H1 (cell line): ENCODE measurements around the gene BSN. TPM values are rescaled to one million over a fixed set of nuclear protein-coding genes. Genes with fewer than 3 reads are reported as not detected.

Source experiments
- CTCF ChIA-PET: fragments of 300-600 bp; sonication (Branson Sonifier 250); formaldehyde crosslinking; loops from one replicate; lab custom pipeline; 2021; ENCODE audit not compliant: partially characterized antibody; lab: Charles Lee
- POLR2A ChIA-PET: fragments of 300-600 bp; sonication (Branson Sonifier 250); formaldehyde crosslinking; loops from one replicate; lab custom pipeline; 2021; ENCODE audit warnings: inconsistent platforms; ENCODE audit not compliant: partially characterized antibody; lab: Charles Lee
- DNase-seq, 2 experiments: peaks; one replicate each; pipeline versions ENCODE4 v3.0.0 to v3.0.0-alpha.2; 2010 to 2022; ENCODE audit warnings: low spot score in 2 of 2, low read depth in 1 of 2, mixed read lengths in 1 of 2
- FAIRE-seq: peaks from 2 replicates; lab custom pipeline; 2011; peaks lifted over from hg19 to GRCh38; lab: Jason Lieb, UNC
- H2AFZ ChIP-seq: 2 replicates; pipeline ENCODE4 v1.8.1; 2012; ENCODE audit warnings: low read length, inconsistent platforms
- H2AK5ac ChIP-seq: 2 replicates; pipeline ENCODE4 v1.6.1; 2013; ENCODE audit warnings: low read depth, low read length
- H2BK120ac ChIP-seq: replicated peaks from 2 replicates; pipeline ENCODE3; 2013; ENCODE audit warnings: low read depth, low read length, inconsistent platforms
- H2BK12ac ChIP-seq: 2 replicates; pipeline ENCODE4 v1.6.1; 2013; ENCODE audit warnings: low read depth, low read length
- H2BK15ac ChIP-seq: 2 replicates; pipeline ENCODE4 v1.6.1; 2013; ENCODE audit warnings: low read length
- H2BK20ac ChIP-seq: 2 replicates; pipeline ENCODE4 v1.6.1; 2013; ENCODE audit warnings: low read length
- H2BK5ac ChIP-seq: 2 replicates; pipeline ENCODE4 v1.6.1; 2013; ENCODE audit warnings: low read depth, low read length
- H3K14ac ChIP-seq: 2 replicates; pipeline ENCODE4 v1.6.1; 2013; ENCODE audit warnings: inconsistent platforms; ENCODE audit not compliant: insufficient read length
- H3K18ac ChIP-seq: 2 replicates; pipeline ENCODE4 v1.6.1; 2013; ENCODE audit warnings: low read length; ENCODE audit errors: extremely low read depth
- H3K23ac ChIP-seq: 2 replicates; pipeline ENCODE4 v1.6.1; 2013; ENCODE audit warnings: inconsistent platforms; ENCODE audit not compliant: insufficient read length
- H3K23me2 ChIP-seq: 2 replicates; pipeline ENCODE4 v1.6.1; 2013; ENCODE audit warnings: low read depth, low read length
- H3K27ac ChIP-seq: 2 replicates; pipeline ENCODE4 v1.6.1; 2011; ENCODE audit warnings: low read depth, low read length, inconsistent platforms
- H3K27me3 ChIP-seq, 4 experiments: replicated peaks in 1 of 4; 1 replicate in 1 of 4; 2 replicates in 3 of 4; pipeline versions ENCODE4 v1.6.1 to v1.8.1; 2011 to 2013; ENCODE audit warnings: low read length in 3 of 4, mild to moderate bottlenecking in 3 of 4, inconsistent platforms in 2 of 4, mixed read lengths in 2 of 4, moderate library complexity in 1 of 4; ENCODE audit not compliant: control insufficient read depth in 3 of 4, insufficient read depth in 3 of 4; ENCODE audit errors: extremely low read depth in 1 of 4
- H3K36me3 ChIP-seq, 4 experiments: 2 replicates each; pipeline versions ENCODE4 v1.6.1 to v1.8.1; 2011 to 2013; ENCODE audit warnings: mild to moderate bottlenecking in 4 of 4, low read length in 3 of 4, moderate library complexity in 2 of 4, control low read depth in 1 of 4, inconsistent platforms in 1 of 4; ENCODE audit not compliant: insufficient read depth in 4 of 4, control insufficient read depth in 2 of 4
- H3K4ac ChIP-seq: replicated peaks from 2 replicates; pipeline ENCODE3; 2013; ENCODE audit warnings: low read length, low read depth, mixed read lengths, inconsistent platforms; ENCODE audit not compliant: insufficient read length
- H3K4me1 ChIP-seq, 4 experiments: replicated peaks in 1 of 4; 1 replicate in 1 of 4; 2 replicates in 3 of 4; pipeline versions ENCODE4 v1.6.1 to v1.8.1; 2011 to 2013; ENCODE audit warnings: low read length in 3 of 4, inconsistent platforms in 2 of 4, mixed read lengths in 1 of 4; ENCODE audit not compliant: insufficient read depth in 4 of 4, control insufficient read depth in 3 of 4
- H3K4me2 ChIP-seq, 2 experiments: 2 replicates each; pipeline versions ENCODE4 v1.6.1 to v1.8.1; 2011 to 2013; ENCODE audit warnings: low read depth in 2 of 2, low read length in 2 of 2, control low read depth in 1 of 2, inconsistent platforms in 1 of 2, mild to moderate bottlenecking in 1 of 2; ENCODE audit not compliant: insufficient read depth in 1 of 2
- H3K4me3 ChIP-seq, 4 experiments: fragments of 200-600, 300-600 bp in 1 of 4; sonication (generic), shearing (Covaris generic), sonication (Bioruptor Twin) in 1 of 4; 2 replicates each; pipeline versions ENCODE4 v1.5.1 to v1.8.1; 2011 to 2016; ENCODE audit warnings: low read length in 4 of 4, low read depth in 3 of 4, control low read depth in 2 of 4, inconsistent platforms in 2 of 4, mild to moderate bottlenecking in 2 of 4, mixed read lengths in 1 of 4, moderate library complexity in 1 of 4; ENCODE audit not compliant: insufficient read depth in 2 of 4; ENCODE audit errors: extremely low read depth in 1 of 4
- H3K56ac ChIP-seq: replicated peaks from 2 replicates; pipeline ENCODE3; 2013; ENCODE audit warnings: low read depth, mild to moderate bottlenecking, mixed read lengths, low read length, inconsistent platforms; ENCODE audit not compliant: insufficient read length
- H3K79me1 ChIP-seq: 2 replicates; pipeline ENCODE4 v1.6.1; 2013; ENCODE audit warnings: low read depth, low read length, control low read depth
- H3K79me2 ChIP-seq, 2 experiments: 2 replicates each; pipeline versions ENCODE4 v1.6.1 to v1.8.1; 2012 to 2013; ENCODE audit warnings: low read length in 2 of 2, mild to moderate bottlenecking in 2 of 2, inconsistent platforms in 1 of 2; ENCODE audit not compliant: insufficient read depth in 2 of 2, control insufficient read depth in 1 of 2
- H3K9ac ChIP-seq, 4 experiments: replicated peaks in 1 of 4; 1 replicate in 1 of 4; 2 replicates in 3 of 4; pipeline versions ENCODE4 v1.6.1 to v1.8.1; 2011 to 2013; ENCODE audit warnings: low read depth in 3 of 4, low read length in 3 of 4, control low read depth in 2 of 4, mild to moderate bottlenecking in 2 of 4, moderate library complexity in 2 of 4, inconsistent platforms in 1 of 4; ENCODE audit errors: extremely low read depth in 1 of 4
- H3K9me3 ChIP-seq, 2 experiments: 2 replicates each; pipeline versions ENCODE4 v1.6.1 to v1.8.1; 2012 to 2013; ENCODE audit warnings: mild to moderate bottlenecking in 2 of 2, moderate library complexity in 2 of 2, control low read depth in 1 of 2, inconsistent platforms in 1 of 2, low read depth in 1 of 2, low read length in 1 of 2, mixed read lengths in 1 of 2; ENCODE audit not compliant: insufficient read depth in 2 of 2
- H4K20me1 ChIP-seq, 2 experiments: replicated peaks in 1 of 2; 2 replicates each; pipeline versions ENCODE3 to v1.8.1; 2011 to 2013; ENCODE audit warnings: inconsistent platforms in 2 of 2, low read length in 2 of 2, mild to moderate bottlenecking in 1 of 2; ENCODE audit not compliant: insufficient read depth in 2 of 2, control insufficient read depth in 1 of 2
- H4K5ac ChIP-seq: 2 replicates; pipeline ENCODE4 v1.6.1; 2013; ENCODE audit warnings: low read length, low read depth, mixed read lengths, inconsistent platforms; ENCODE audit not compliant: insufficient read length
- H4K8ac ChIP-seq: 2 replicates; pipeline ENCODE4 v1.8.0; 2013; ENCODE audit warnings: mild to moderate bottlenecking, moderate library complexity, low read length, inconsistent platforms; ENCODE audit not compliant: insufficient read depth; ENCODE audit errors: extremely low read depth
- H4K91ac ChIP-seq: replicated peaks from 2 replicates; pipeline ENCODE3; 2013; ENCODE audit warnings: low read length, mixed read lengths, inconsistent platforms; ENCODE audit not compliant: insufficient read length
- CREB1 ChIP-seq: IDR thresholded peaks from 2 replicates; pipeline ENCODE4 v1.6.1; 2012; ENCODE audit warnings: inconsistent platforms
- EZH2 ChIP-seq: fragments of 200-600 bp; sonication (generic); IDR thresholded peaks from 2 replicates; pipeline ENCODE4 v1.7.1; 2012; ENCODE audit warnings: low read depth, mild to moderate bottlenecking, moderate library complexity, low read length, inconsistent platforms; ENCODE audit not compliant: severe bottlenecking
- GABPA ChIP-seq: IDR thresholded peaks from 2 replicates; pipeline ENCODE4 v1.6.1; 2011; ENCODE audit warnings: mild to moderate bottlenecking, low read length, moderate library complexity, borderline replicate concordance; ENCODE audit not compliant: insufficient read depth
- KDM5A ChIP-seq: fragments of 200-600 bp; IDR thresholded peaks from 2 replicates; pipeline ENCODE4 v1.7.1; 2012; ENCODE audit warnings: mild to moderate bottlenecking, low read length, inconsistent platforms, mixed read lengths
- MAX ChIP-seq: IDR thresholded peaks from 2 replicates; pipeline ENCODE4 v1.6.1; 2012; ENCODE audit warnings: inconsistent platforms
- POLR2AphosphoS5 ChIP-seq: IDR thresholded peaks from 2 replicates; pipeline ENCODE4 v1.6.1; 2011; ENCODE audit warnings: low read depth, low read length
- RXRA ChIP-seq: IDR thresholded peaks from 2 replicates; pipeline ENCODE4 v1.6.1; 2011; ENCODE audit warnings: low read depth, mild to moderate bottlenecking, low read length, moderate library complexity; ENCODE audit not compliant: insufficient read depth
- SP2 ChIP-seq: IDR thresholded peaks from 2 replicates; pipeline ENCODE4 v1.6.1; 2012; ENCODE audit warnings: mild to moderate bottlenecking, low read length, inconsistent platforms
- TAF7 ChIP-seq: optimal IDR thresholded peaks from 2 replicates; pipeline ENCODE3; 2011; ENCODE audit warnings: low read depth, mild to moderate bottlenecking, inconsistent platforms, low read length, moderate library complexity, borderline replicate concordance
- ZNF274 ChIP-seq: IDR thresholded peaks from 2 replicates; pipeline ENCODE4 v1.7.0; 2012; ENCODE audit warnings: low read length, borderline replicate concordance; ENCODE audit errors: extremely low read depth
- WGBS, 2 experiments: shearing (Covaris generic) in 1 of 2; methylation state at CpG; one replicate each; pipeline versions ENCODE4 v1.1.6 to v1.1.7; 2013 to 2015; ENCODE audit warnings: low lambda C conversion rate in 2 of 2, mixed read lengths in 2 of 2, inconsistent platforms in 1 of 2, low coverage in 1 of 2, missing lambda C conversion rate in 1 of 2; ENCODE audit not compliant: insufficient replicate concordance in 2 of 2, insufficient coverage in 1 of 2, insufficient read length in 1 of 2; ENCODE audit errors: extremely low coverage in 1 of 2, missing lambda C conversion rate in 1 of 2; 5-methylcytosine and 5-hydroxymethylcytosine counted together
- polyA plus RNA-seq, 7 experiments: library from polyadenylated mRNA; depleted of rRNA in 3 of 7; stranded (reverse) in 5 of 7; unstranded in 2 of 7; fragments of >200 nt in 5 of 7; fragments of 200-250 nt in 2 of 7; gene quantifications; 1 replicate in 5 of 7; 2 replicates in 1 of 7; 4 replicates in 1 of 7; pipeline versions ENCODE4 v1.2.1 to v1.2.3, GENCODE V29; 2011 to 2013; ENCODE audit warnings: missing spikeins in 2 of 7, mixed read lengths in 2 of 7
- total RNA-seq: library from RNA; stranded (reverse); fragmentation: NEBNext Ultra II Directional; extraction: Animal tissue kit (Norgen Biotek cat#: 25700); gene quantifications from 2 replicates; pipeline ENCODE4 v1.2.1, GENCODE V29; 2021

Gene BSN
- total and polyA plus RNA-seq, 2 of the 8 experiments (the other 6 are each of a cell fraction or from before 2014, with no cell fraction given) = 0.60 to 3.0 TPM

- Histone ChIP-seq H3K36me3 (peaks cover 0 to 5% (median 4%) of the 10 kb centered on the region in 4 experiments; a peak in 3 of 8 replicates), H3K4me2 (no peak overlapping the region), H3K18ac (no peak overlapping the region), H3K27ac (no peak overlapping the region), H3K9ac (no peak overlapping the region), H4K91ac (no peak overlapping the region), H3K4me1 (peaks cover 0 to 9% (median 5%) of the 10 kb centered on the region in 4 experiments; a peak in 5 of 7 replicates), H3K79me1 (no peaks in the 10 kb centered on the region), H3K23me2 (no peaks in the 10 kb centered on the region), H3K27me3 (no peaks in the 10 kb centered on the region), H2BK20ac (no peak overlapping the region), H2AFZ (no peak overlapping the region), H3K23ac (no peak overlapping the region), H4K8ac (no peak overlapping the region), H3K79me2 (no peaks in the 10 kb centered on the region), H4K5ac (no peak overlapping the region), H3K4ac (no peak overlapping the region), H3K4me3 (no peak overlapping the region), H3K9me3 (no peaks in the 10 kb centered on the region), H3K56ac (no peak overlapping the region), H2BK120ac (no peak overlapping the region), H2BK15ac (no peak overlapping the region), H3K14ac (no peak overlapping the region), H2BK12ac (no peak overlapping the region), H2AK5ac (no peak overlapping the region), H2BK5ac (no peak overlapping the region), H4K20me1 (peaks cover 8 to 11% of the 10 kb centered on the region in 2 experiments)
- POLR2A ChIA-PET = interaction anchor here (0.9 kb wide), 1 partner anchor 20 kb away, joined by 5 read pairs; the partner anchor contains the start of gene AMIGO3
- DNase-seq (no peak), FAIRE-seq (no peak)
- TF ChIP-seq SP2 (no peak), POLR2AphosphoS5 (no peak), ZNF274 (no peak), MAX (no peak), TAF7 (no peak), EZH2 (no peak), RXRA (no peak), KDM5A (no peak), GABPA (no peak), CREB1 (no peak)
- CTCF ChIA-PET = interaction anchor here (0.9 to 9.7 kb wide), 14 partner anchors 10 to 241 kb away, joined by 3 to 127 read pairs (median 4); partner anchors contain the start of genes AMIGO3, MST1 and RNF123
- WGBS, 2 experiments = 94% methylated on average over 15 of the region's 16 CpGs; no CpG with 5 or more reads in 1 of the 2 experiments
These were observed 145.2 kb downstream of the BSN start for GRCh38 chr3:49699281-49699979.
